Measurements from ENCODE around the gene KIF20A. TPM values are rescaled to one million over a fixed set of nuclear protein-coding genes. Genes with fewer than 3 reads are reported as not detected.
"Not testable (repeated sequence)": the region's sequence is repeated elsewhere in the genome, so short reads cannot be mapped to it uniquely, and the experiment has no call there.

KIF20A gene
- total RNA-seq, 1 donor from 2014 or later = not detected

- TF ChIP-seq, protein P1, sequence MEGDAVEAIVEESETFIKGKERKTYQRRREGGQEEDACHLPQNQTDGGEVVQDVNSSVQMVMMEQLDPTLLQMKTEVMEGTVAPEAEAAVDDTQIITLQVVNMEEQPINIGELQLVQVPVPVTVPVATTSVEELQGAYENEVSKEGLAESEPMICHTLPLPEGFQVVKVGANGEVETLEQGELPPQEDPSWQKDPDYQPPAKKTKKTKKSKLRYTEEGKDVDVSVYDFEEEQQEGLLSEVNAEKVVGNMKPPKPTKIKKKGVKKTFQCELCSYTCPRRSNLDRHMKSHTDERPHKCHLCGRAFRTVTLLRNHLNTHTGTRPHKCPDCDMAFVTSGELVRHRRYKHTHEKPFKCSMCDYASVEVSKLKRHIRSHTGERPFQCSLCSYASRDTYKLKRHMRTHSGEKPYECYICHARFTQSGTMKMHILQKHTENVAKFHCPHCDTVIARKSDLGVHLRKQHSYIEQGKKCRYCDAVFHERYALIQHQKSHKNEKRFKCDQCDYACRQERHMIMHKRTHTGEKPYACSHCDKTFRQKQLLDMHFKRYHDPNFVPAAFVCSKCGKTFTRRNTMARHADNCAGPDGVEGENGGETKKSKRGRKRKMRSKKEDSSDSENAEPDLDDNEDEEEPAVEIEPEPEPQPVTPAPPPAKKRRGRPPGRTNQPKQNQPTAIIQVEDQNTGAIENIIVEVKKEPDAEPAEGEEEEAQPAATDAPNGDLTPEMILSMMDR (IDR thresholded peaks at IDR 0.05) = no peak
Observed at GRCh38 chr5:138140268-138140667, 38.6 kb upstream of the KIF20A start.

GRCh38 chr5:138141734-138142133 lies 37.2 kb upstream of the KIF20A start:
- no peaks in the 10 kb centered on the region for H3K4me1 ChIP-seq
- TF ChIP-seq, protein P1 (IDR thresholded peaks at IDR 0.05) = no peak
- H3K36me3 ChIP-seq = no peaks in the 10 kb centered on the region
- no peaks in the 10 kb centered on the region for H3K27me3 ChIP-seq
- intact Hi-C loops (cut with DNase I) = no loop called here
- H3K4me3 ChIP-seq = no peak overlapping the region
- no peak overlapping the region for H3K27ac ChIP-seq
- H3K9me3 ChIP-seq = no peaks in the 10 kb centered on the region
- DNase-seq (ENCODE audit: low spot score in 2 of 2) = no peak

More at GRCh38 chr5:138140268-138140667, 38.6 kb upstream of the KIF20A start:
- Histone ChIP-seq H3K9me3 (no peaks in the 10 kb centered on the region), H3K36me3 (no peaks in the 10 kb centered on the region), H3K4me3 (no peak overlapping the region), H3K27me3 (no peaks in the 10 kb centered on the region), H3K4me1 (no peaks in the 10 kb centered on the region), H3K27ac (no peak overlapping the region)
- DNase-seq (ENCODE audit: low spot score in 2 of 2) = no peak
- intact Hi-C loops (cut with DNase I) = no loop called here

- intact Hi-C loops (cut with DNase I); H3K36me3 ChIP-seq; H3K4me1 ChIP-seq; H3K9me3 ChIP-seq; H3K27me3 ChIP-seq; DNase-seq (ENCODE audit: low spot score in 2 of 2); H3K27ac ChIP-seq; H3K4me3 ChIP-seq: not testable (repeated sequence)
Observed at GRCh38 chr5:138143578-138143977, 35.3 kb upstream of the KIF20A start.

DNA sequence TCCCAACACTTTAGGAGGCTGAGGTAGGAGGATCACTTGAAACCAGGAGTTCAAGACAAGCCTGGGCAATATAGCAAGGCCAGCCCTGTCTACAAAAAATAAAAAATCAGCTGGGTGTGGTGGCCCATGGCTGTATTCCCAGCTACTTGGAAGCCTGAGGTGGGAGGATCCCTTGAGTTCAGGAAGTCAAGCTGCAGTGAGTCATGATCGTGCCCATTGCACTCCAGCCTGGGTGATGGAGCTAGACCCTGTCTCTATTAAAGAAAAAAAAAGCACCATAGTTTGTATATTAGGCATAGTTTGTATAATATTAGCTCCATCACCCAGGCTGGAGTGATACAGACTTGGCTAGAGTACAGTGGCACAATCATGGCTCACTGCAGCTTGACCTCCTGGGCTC lies 30.1 kb upstream of the KIF20A start:
- no peak overlapping the region for H3K27ac ChIP-seq
- TF ChIP-seq, protein P1 (IDR thresholded peaks at IDR 0.05) = no peak
- no peaks in the 10 kb centered on the region for H3K27me3 ChIP-seq
- intact Hi-C loops (cut with DNase I) = no loop called here
- no peaks in the 10 kb centered on the region for H3K36me3 ChIP-seq
- no peaks in the 10 kb centered on the region for H3K9me3 ChIP-seq
- no peak for DNase-seq (ENCODE audit: low spot score in 2 of 2)
- H3K4me3 ChIP-seq = no peak overlapping the region
- H3K4me1 ChIP-seq = no peaks in the 10 kb centered on the region

DNA sequence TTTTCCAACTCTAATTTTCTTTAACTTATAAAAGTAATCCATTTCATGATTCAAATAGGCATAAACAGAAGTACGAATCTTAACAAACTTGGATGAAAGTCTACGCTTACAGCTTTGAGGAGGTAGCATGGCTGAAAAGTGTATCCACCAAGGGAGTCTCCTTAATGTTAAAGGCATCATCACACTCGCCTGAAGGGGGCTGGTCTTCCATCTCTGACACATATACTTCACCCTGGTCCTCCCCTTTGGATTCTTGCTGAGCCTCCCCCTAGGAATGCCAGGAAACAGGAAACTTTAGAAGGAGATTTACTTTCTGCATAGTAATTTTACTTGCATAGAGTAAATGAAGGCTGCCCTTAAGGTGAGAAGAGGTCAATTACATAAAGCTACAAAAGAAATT lies 29.4 kb upstream of the KIF20A start:
- no peak overlapping the region for H3K27ac ChIP-seq
- H3K27me3 ChIP-seq = no peaks in the 10 kb centered on the region
- H3K4me1 ChIP-seq = no peaks in the 10 kb centered on the region
- H3K9me3 ChIP-seq = no peaks in the 10 kb centered on the region
- TF ChIP-seq, protein P1 (IDR thresholded peaks at IDR 0.05) = no peak
- intact Hi-C loops (cut with DNase I) = no loop called here
- no peaks in the 10 kb centered on the region for H3K36me3 ChIP-seq
- no peak overlapping the region for H3K4me3 ChIP-seq
- DNase-seq (ENCODE audit: low spot score in 2 of 2) = no peak

DNA sequence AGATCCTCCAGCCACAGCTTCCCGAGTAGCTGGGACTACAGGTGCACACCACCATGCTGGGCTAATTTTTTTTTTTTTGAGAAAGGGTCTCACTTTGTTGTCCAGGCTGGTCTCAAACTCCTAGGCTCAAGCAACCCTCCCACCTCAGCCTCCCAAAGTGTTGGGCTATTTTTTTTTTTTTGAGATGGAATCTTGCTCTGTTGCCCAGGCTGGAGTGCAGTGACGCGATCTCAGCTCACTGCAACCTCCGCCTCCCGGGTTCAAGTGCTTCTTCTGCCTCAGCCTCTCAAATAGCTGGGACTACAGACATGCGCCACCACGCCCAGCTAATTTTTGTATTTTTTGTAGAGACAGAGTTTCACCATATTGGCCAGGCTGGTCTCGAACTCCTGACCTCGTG lies 22.9 kb upstream of the KIF20A start:
- H3K27ac ChIP-seq; intact Hi-C loops (cut with DNase I); DNase-seq (ENCODE audit: low spot score in 2 of 2); H3K27me3 ChIP-seq; H3K9me3 ChIP-seq; H3K4me1 ChIP-seq; H3K4me3 ChIP-seq: not testable (repeated sequence)
- H3K36me3 ChIP-seq = peaks cover 43 to 50% of the 10 kb centered on the region in 2 donors

- peaks cover 60 to 66% of the 10 kb centered on the region in 2 donors for H3K36me3 ChIP-seq
- DNase-seq (ENCODE audit: low spot score in 2 of 2) = no peak
- intact Hi-C loops (cut with DNase I) = no loop called here
- no peaks in the 10 kb centered on the region for H3K9me3 ChIP-seq
- TF ChIP-seq, protein P1 (IDR thresholded peaks at IDR 0.05) = no peak
- H3K4me1 ChIP-seq = no peaks in the 10 kb centered on the region
- no peak overlapping the region for H3K27ac ChIP-seq
- H3K27me3 ChIP-seq = no peaks in the 10 kb centered on the region
- no peak overlapping the region for H3K4me3 ChIP-seq
Observed at GRCh38 chr5:138157626-138158025, 21.3 kb upstream of the KIF20A start.

Data from ascending aorta (tissue), 2 donors.